Neuronal stem cell (in vitro differentiated cells): Measurements from ENCODE around the gene GPC1.

Experiments used
- DNase-seq: peaks from one replicate; pipeline ENCODE4 v3.0.0-alpha.2; 2013; ENCODE audit warnings: low spot score
- H2AFZ ChIP-seq: one replicate; pipeline ENCODE4 v1.6.1; 2013; ENCODE audit warnings: mild to moderate bottlenecking, low read length, inconsistent platforms
- H2AK5ac ChIP-seq: 2 replicates; pipeline ENCODE4 v1.6.1; 2013; ENCODE audit warnings: low read depth, mild to moderate bottlenecking, inconsistent platforms, low read length, moderate library complexity, mixed read lengths
- H2BK120ac ChIP-seq: 2 replicates; pipeline ENCODE4 v1.6.1; 2013; ENCODE audit warnings: low read depth, mild to moderate bottlenecking, inconsistent platforms, low read length, moderate library complexity, mixed read lengths
- H2BK12ac ChIP-seq: one replicate; pipeline ENCODE4 v1.6.1; 2013; ENCODE audit warnings: low read length, inconsistent platforms
- H2BK15ac ChIP-seq: 2 replicates; pipeline ENCODE4 v1.6.1; 2013; ENCODE audit warnings: mild to moderate bottlenecking, low read length, inconsistent platforms, mixed read lengths
- H2BK5ac ChIP-seq: one replicate; pipeline ENCODE4 v1.6.1; 2013; ENCODE audit warnings: inconsistent platforms, mild to moderate bottlenecking, low read length, moderate library complexity
- H3K14ac ChIP-seq: one replicate; pipeline ENCODE4 v1.6.1; 2013; ENCODE audit warnings: low read length, inconsistent platforms
- H3K18ac ChIP-seq: 2 replicates; pipeline ENCODE4 v1.6.1; 2013; ENCODE audit warnings: low read length, inconsistent platforms
- H3K23ac ChIP-seq: 2 replicates; pipeline ENCODE4 v1.6.1; 2013; ENCODE audit warnings: low read depth, mild to moderate bottlenecking, mixed read lengths, low read length, inconsistent platforms; ENCODE audit not compliant: poor library complexity
- H3K27ac ChIP-seq: replicated peaks from 3 replicates; pipeline ENCODE4 v1.5.1; 2013; ENCODE audit warnings: low read length, inconsistent platforms
- H3K27me3 ChIP-seq, 3 experiments: 2 replicates each; pipeline ENCODE4 v1.6.1; 2013; ENCODE audit warnings: low read length in 3 of 3, mild to moderate bottlenecking in 2 of 3, inconsistent platforms in 1 of 3, low read depth in 1 of 3, mixed read lengths in 1 of 3, moderate library complexity in 1 of 3; ENCODE audit not compliant: control insufficient read depth in 3 of 3, insufficient read depth in 3 of 3
- H3K36me3 ChIP-seq, 2 donors: replicated peaks in 1 of 2; 2 replicates each; pipeline ENCODE4 v1.6.1; 2013; ENCODE audit warnings: low read length in 2 of 2; ENCODE audit not compliant: control insufficient read depth in 2 of 2, insufficient read depth in 2 of 2
- H3K4ac ChIP-seq: 2 replicates; pipeline ENCODE4 v1.6.1; 2013; ENCODE audit warnings: inconsistent platforms, mild to moderate bottlenecking, low read length, moderate library complexity
- H3K4me1 ChIP-seq, 2 donors: 1 replicate in 1 of 2; 2 replicates in 1 of 2; pipeline ENCODE4 v1.6.1; 2013; ENCODE audit warnings: low read length in 2 of 2, low read depth in 1 of 2; ENCODE audit not compliant: control insufficient read depth in 2 of 2, insufficient read depth in 1 of 2
- H3K4me2 ChIP-seq: one replicate; pipeline ENCODE4 v1.6.1; 2013; ENCODE audit warnings: mild to moderate bottlenecking, low read length, inconsistent platforms; ENCODE audit not compliant: insufficient read depth, poor library complexity, severe bottlenecking
- H3K4me3 ChIP-seq, 2 donors: 2 replicates each; pipeline ENCODE4 v1.5.1; 2013; ENCODE audit warnings: low read length in 2 of 2, mild to moderate bottlenecking in 2 of 2, inconsistent platforms in 1 of 2, moderate library complexity in 1 of 2
- H3K79me1 ChIP-seq: one replicate; pipeline ENCODE4 v1.6.1; 2013; ENCODE audit warnings: low read depth, mild to moderate bottlenecking, inconsistent platforms, low read length, moderate library complexity
- H3K9ac ChIP-seq: one replicate; pipeline ENCODE4 v1.6.1; 2013; ENCODE audit warnings: mild to moderate bottlenecking, low read depth, low read length, inconsistent platforms; ENCODE audit not compliant: poor library complexity
- H3K9me3 ChIP-seq, 2 donors: replicated peaks in 1 of 2; 2 replicates each; pipeline versions ENCODE3 to v1.6.1; 2013; ENCODE audit warnings: low read length in 2 of 2, mild to moderate bottlenecking in 2 of 2, inconsistent platforms in 1 of 2, low read depth in 1 of 2, mixed read lengths in 1 of 2, moderate library complexity in 1 of 2; ENCODE audit not compliant: control insufficient read depth in 2 of 2, insufficient read depth in 1 of 2
- H4K8ac ChIP-seq: one replicate; pipeline ENCODE4 v1.6.1; 2013; ENCODE audit warnings: low read depth, mild to moderate bottlenecking, inconsistent platforms, low read length, moderate library complexity
- H4K91ac ChIP-seq: one replicate; pipeline ENCODE4 v1.6.1; 2013; ENCODE audit warnings: low read length, low read depth, mild to moderate bottlenecking, inconsistent platforms; ENCODE audit not compliant: poor library complexity
- WGBS, 2 donors: extraction: QIAGEN DNeasy Blood & Tissue Kit; methylation state at CpG; one replicate each; pipeline ENCODE4 v1.1.7; 2013; ENCODE audit warnings: missing lambda C conversion rate in 2 of 2, mixed read lengths in 1 of 2; ENCODE audit not compliant: insufficient read length in 2 of 2, insufficient replicate concordance in 1 of 2; ENCODE audit errors: extremely low coverage in 2 of 2; 5-methylcytosine and 5-hydroxymethylcytosine counted together

GPC1 gene

GRCh38 chr2:240448387-240449274, 13.2 kb downstream of the GPC1 start:
- Histone ChIP-seq H2BK15ac (no peak overlapping the region), H2BK120ac (no peak overlapping the region), H2AFZ (no peak overlapping the region), H3K23ac (peak overlapping the region; percentile 73), H3K79me1 (peaks cover 46% of the 10 kb centered on the region), H3K36me3 (peaks cover 15 to 26% of the 10 kb centered on the region in 2 donors), H3K4me3 (no peak overlapping the region), H3K27ac (no peak overlapping the region), H4K91ac (no peak overlapping the region), H3K4me2 (no peak overlapping the region), H3K9me3 (no peaks in the 10 kb centered on the region), H3K27me3 (peaks cover 0 to under 1% (median 0%) of the 10 kb centered on the region in 3 experiments), H3K18ac (peak overlapping the region; percentile 64), H2BK12ac (peak overlapping the region; percentile 58), H4K8ac (no peak overlapping the region), H3K4me1 (peaks cover 22 to 24% of the 10 kb centered on the region in 2 donors), H2BK5ac (peak overlapping the region; percentile 24), H2AK5ac (peak overlapping the region; percentile 43), H3K4ac (peak overlapping the region; percentile 37), H3K9ac (no peak overlapping the region), H3K14ac (peak overlapping the region; percentile 56)
- no CpG with 5 or more reads among the region's 23 CpGs for WGBS, 2 donors
- DNase-seq, result no peak

- Histone ChIP-seq H3K27ac (no peak overlapping the region), H2BK5ac (no peak overlapping the region)
Measured at GRCh38 chr2:240449764-240450531, 14.5 kb downstream of the GPC1 start.

GRCh38 chr2:240450532-240451107, 15.2 kb downstream of the GPC1 start:
- Histone ChIP-seq H2AFZ (no peak overlapping the region), H2BK5ac (no peak overlapping the region), H2BK12ac (no peak overlapping the region), H4K91ac (no peak overlapping the region), H3K4ac (no peak overlapping the region), H3K27ac (no peak overlapping the region), H2AK5ac (peak overlapping the region; percentile 63), H4K8ac (no peak overlapping the region), H3K79me1 (peaks cover 43% of the 10 kb centered on the region), H3K4me1 (peaks cover 38 to 40% of the 10 kb centered on the region in 2 donors), H3K4me2 (no peak overlapping the region), H3K36me3 (peaks cover 7 to 10% of the 10 kb centered on the region in 2 donors), H2BK15ac (no peak overlapping the region), H3K14ac (no peak overlapping the region), H3K9ac (no peak overlapping the region), H2BK120ac (no peak overlapping the region), H3K4me3 (peak overlapping the region in 1 of 2 donors; percentile 32), H3K23ac (no peak overlapping the region), H3K9me3 (no peaks in the 10 kb centered on the region), H3K18ac (peak overlapping the region; percentile 65), H3K27me3 (peaks cover 0 to 16% (median 0%) of the 10 kb centered on the region in 3 experiments)
- no CpG with 5 or more reads among the region's 16 CpGs for WGBS, 2 donors
- DNase-seq, result no peak

More at GRCh38 chr2:240449764-240450531, 14.5 kb downstream of the GPC1 start:
- H2BK12ac ChIP-seq, result no peak overlapping the region
- no peak overlapping the region for H2BK120ac ChIP-seq
- no peak overlapping the region for H3K4me3 ChIP-seq
- no peak overlapping the region for H3K9ac ChIP-seq
- no peak for DNase-seq
- H3K18ac ChIP-seq, result peak overlapping the region; percentile 65
- peaks cover 32 to 33% of the 10 kb centered on the region in 2 donors for H3K4me1 ChIP-seq
- no peak overlapping the region for H4K91ac ChIP-seq
- H3K9me3 ChIP-seq, result no peaks in the 10 kb centered on the region
- peaks cover 43% of the 10 kb centered on the region for H3K79me1 ChIP-seq
- peak overlapping the region; percentile 63 for H2AK5ac ChIP-seq
- peaks cover 8 to 16% of the 10 kb centered on the region in 2 donors for H3K36me3 ChIP-seq
- H2AFZ ChIP-seq, result no peak overlapping the region
- H3K4ac ChIP-seq, result no peak overlapping the region
- peak overlapping the region; percentile 23 for H3K14ac ChIP-seq
- H3K23ac ChIP-seq, result peak overlapping the region; percentile 27
- WGBS, 2 donors, result no CpG with 5 or more reads among the region's 22 CpGs
- no peak overlapping the region for H3K4me2 ChIP-seq
- H4K8ac ChIP-seq, result no peak overlapping the region
- peaks cover 0 to 13% (median 0%) of the 10 kb centered on the region in 3 experiments for H3K27me3 ChIP-seq
- no peak overlapping the region for H2BK15ac ChIP-seq
